AG10803 (cell line): ENCODE data around the gene BLOC1S4.

Experiments used
- DNase-seq: peaks from one replicate; pipeline ENCODE4 v3.0.0; 2010; ENCODE audit warnings: low read depth
- H3K4me3 ChIP-seq: 2 replicates; pipeline ENCODE4 v1.5.1; 2011; ENCODE audit warnings: mild to moderate bottlenecking, low read length, control low read depth
- CTCF ChIP-seq: conservative IDR thresholded peaks from 2 replicates; pipeline ENCODE4 v1.5.1; 2011; ENCODE audit warnings: mild to moderate bottlenecking, low read length, control low read depth, inconsistent platforms

The BLOC1S4 gene

GRCh38 chr4:6746721-6747293, 30.8 kb downstream of the BLOC1S4 start:
- no peak for DNase-seq
- TF ChIP-seq CTCF = no peak

GRCh38 chr4:6747294-6748051, 31.5 kb downstream of the BLOC1S4 start:
- no peak for DNase-seq
- no peak overlapping the region for H3K4me3 ChIP-seq
- TF ChIP-seq CTCF = no peak

More at GRCh38 chr4:6746721-6747293, 30.8 kb downstream of the BLOC1S4 start:
- no peak overlapping the region for H3K4me3 ChIP-seq

GRCh38 chr4:6748286-6748685, 32.3 kb downstream of the BLOC1S4 start:
- no peak overlapping the region for H3K4me3 ChIP-seq
- TF ChIP-seq CTCF = no peak
- no peak for DNase-seq

- no peak for TF ChIP-seq CTCF
- DNase-seq = peak; percentile 33
- H3K4me3 ChIP-seq = no peak overlapping the region
Observed at GRCh38 chr4:6749340-6750171, 33.6 kb downstream of the BLOC1S4 start.

GRCh38 chr4:6750286-6751221, 34.6 kb downstream of the BLOC1S4 start:
- no peak for TF ChIP-seq CTCF
- no peak for DNase-seq
- no peak overlapping the region for H3K4me3 ChIP-seq

- no peak for TF ChIP-seq CTCF
- no peak overlapping the region for H3K4me3 ChIP-seq
Observed at GRCh38 chr4:6751611-6752485, 35.9 kb downstream of the BLOC1S4 start.

More at GRCh38 chr4:6751611-6752485, 35.9 kb downstream of the BLOC1S4 start:
- DNase-seq = no peak
